Bronchial epithelial cell (primary cell): ENCODE measurements around the gene RAD51. TPM values are rescaled to one million over a fixed set of nuclear protein-coding genes. Genes with fewer than 3 reads are reported as not detected.

Source experiments
- DNase-seq: peaks from one replicate; pipeline ENCODE4 v3.0.0-alpha.2; 2010; ENCODE audit warnings: low read depth
- FAIRE-seq: peaks from 2 replicates; lab custom pipeline; 2011; peaks lifted over from hg19 to GRCh38; lab: Jason Lieb, UNC
- H3K27me3 ChIP-seq: 2 replicates; pipeline ENCODE4 v1.5.1; 2011; ENCODE audit warnings: low read length; ENCODE audit not compliant: control insufficient read depth, insufficient read depth
- H3K36me3 ChIP-seq: 2 replicates; pipeline ENCODE4 v1.5.1; 2011; ENCODE audit warnings: low read length; ENCODE audit not compliant: control insufficient read depth, insufficient read depth
- H3K4me3 ChIP-seq: 2 replicates; pipeline ENCODE4 v1.5.1; 2011; ENCODE audit warnings: mild to moderate bottlenecking, low read depth, low read length, control low read depth
- total RNA-seq: library from RNA; depleted of rRNA; stranded (reverse); fragments of >200 nt; gene quantifications from 2 replicates; pipeline ENCODE4 v1.2.1, GENCODE V29; 2014
- TF ChIP-seq, protein P1 (sequence below): IDR thresholded peaks from 2 replicates; pipeline ENCODE4 v1.5.1; 2011; ENCODE audit warnings: mild to moderate bottlenecking, moderate library complexity, low read length, control low read depth, inconsistent platforms; ENCODE audit not compliant: insufficient read depth, severe bottlenecking

RAD51 gene
- total RNA-seq, 1 donor from 2014 or later: 0.53 TPM

DNA sequence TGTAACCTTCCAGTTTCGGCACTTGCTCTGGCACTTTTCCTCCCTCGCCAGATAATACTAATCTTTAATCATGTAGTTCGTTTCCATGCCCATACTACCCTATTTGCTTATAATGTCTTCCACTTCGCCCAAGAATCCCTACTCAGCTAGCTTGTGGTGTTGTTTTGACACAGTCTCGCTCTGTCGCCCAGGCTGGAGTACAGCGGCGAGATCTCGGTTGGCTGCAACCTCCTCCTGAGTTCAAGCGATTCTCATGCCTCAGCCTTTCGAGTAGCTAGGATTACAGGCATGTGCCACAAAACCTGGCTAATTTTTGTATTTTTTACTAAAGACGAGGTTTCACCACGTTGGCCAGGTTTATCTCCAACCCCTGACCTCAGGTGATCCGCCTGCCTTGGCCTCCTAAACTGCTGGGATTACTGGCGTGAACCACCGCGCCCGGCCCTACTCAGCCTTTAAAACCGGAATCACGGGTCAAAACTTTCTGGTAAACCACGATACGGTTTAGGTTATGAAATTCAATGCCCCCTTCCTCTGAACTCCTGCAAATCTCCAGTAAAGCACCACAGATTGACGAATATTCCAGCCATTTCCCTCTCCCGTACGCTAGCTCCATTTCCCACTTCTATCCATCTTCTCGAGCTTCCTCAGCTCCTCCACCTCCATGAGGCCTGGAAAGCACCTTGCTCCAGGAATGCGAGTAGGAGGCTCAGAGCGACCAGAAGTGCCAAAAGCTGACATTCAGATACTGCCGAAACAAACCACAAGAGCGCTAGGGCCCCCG is 878 bp upstream of the RAD51 start:
- no peaks in the 10 kb centered on the region for H3K27me3 ChIP-seq
- no peak for FAIRE-seq
- H3K4me3 ChIP-seq: peak overlapping the region; percentile 94
- TF ChIP-seq, protein P1, sequence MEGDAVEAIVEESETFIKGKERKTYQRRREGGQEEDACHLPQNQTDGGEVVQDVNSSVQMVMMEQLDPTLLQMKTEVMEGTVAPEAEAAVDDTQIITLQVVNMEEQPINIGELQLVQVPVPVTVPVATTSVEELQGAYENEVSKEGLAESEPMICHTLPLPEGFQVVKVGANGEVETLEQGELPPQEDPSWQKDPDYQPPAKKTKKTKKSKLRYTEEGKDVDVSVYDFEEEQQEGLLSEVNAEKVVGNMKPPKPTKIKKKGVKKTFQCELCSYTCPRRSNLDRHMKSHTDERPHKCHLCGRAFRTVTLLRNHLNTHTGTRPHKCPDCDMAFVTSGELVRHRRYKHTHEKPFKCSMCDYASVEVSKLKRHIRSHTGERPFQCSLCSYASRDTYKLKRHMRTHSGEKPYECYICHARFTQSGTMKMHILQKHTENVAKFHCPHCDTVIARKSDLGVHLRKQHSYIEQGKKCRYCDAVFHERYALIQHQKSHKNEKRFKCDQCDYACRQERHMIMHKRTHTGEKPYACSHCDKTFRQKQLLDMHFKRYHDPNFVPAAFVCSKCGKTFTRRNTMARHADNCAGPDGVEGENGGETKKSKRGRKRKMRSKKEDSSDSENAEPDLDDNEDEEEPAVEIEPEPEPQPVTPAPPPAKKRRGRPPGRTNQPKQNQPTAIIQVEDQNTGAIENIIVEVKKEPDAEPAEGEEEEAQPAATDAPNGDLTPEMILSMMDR: no peak
- H3K36me3 ChIP-seq: no peaks in the 10 kb centered on the region
- DNase-seq: no peak

DNA sequence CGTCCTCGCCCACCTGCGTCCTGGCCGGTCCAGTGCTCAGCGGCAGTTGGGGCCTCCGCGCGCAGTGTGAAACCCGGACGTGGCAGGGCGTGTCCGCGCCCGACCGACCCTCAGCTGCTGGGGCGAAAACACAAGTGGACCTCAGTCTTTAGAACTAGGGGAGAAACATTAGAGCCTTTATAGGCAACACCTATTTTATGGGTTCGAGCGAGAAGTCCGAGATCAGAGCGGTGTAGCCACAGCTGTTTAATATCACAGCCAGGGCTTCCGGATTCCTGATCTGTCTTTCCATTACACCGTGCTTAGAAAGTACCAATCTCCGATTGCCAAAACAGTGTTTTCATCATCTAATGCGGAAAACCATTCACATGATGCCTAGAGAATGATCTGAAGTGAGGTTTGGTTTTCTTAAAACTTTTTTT is 506 bp downstream of the RAD51 start:
- no peak for DNase-seq
- FAIRE-seq: no peak
- Histone ChIP-seq H3K4me3 (peak overlapping the region; percentile 94), H3K36me3 (no peaks in the 10 kb centered on the region), H3K27me3 (no peaks in the 10 kb centered on the region)
- TF ChIP-seq, protein P1: no peak

DNA sequence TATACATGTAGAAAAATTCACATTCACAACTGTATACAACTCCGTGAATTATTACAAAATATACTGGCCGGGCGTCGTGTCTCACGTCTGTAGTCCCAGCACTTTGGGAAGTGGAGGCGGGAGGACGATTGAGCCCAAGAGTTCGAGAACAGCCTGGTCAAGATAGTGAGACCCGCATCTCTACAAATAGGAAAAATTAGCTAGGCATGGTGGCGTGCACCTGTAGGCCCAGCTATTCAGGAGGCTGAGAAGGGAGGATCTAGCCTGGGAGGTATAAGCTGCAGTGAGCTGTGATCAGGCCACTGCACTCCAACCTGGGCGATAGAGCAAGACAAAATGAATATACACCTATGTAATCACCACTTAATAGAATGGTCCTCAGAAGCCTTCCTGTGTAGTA is 1.3 kb downstream of the RAD51 start:
- no peaks in the 10 kb centered on the region for H3K27me3 ChIP-seq
- DNase-seq (no peak), FAIRE-seq (no peak)
- no peak overlapping the region for H3K4me3 ChIP-seq
- H3K36me3 ChIP-seq: no peaks in the 10 kb centered on the region
- TF ChIP-seq, protein P1: no peak

DNA sequence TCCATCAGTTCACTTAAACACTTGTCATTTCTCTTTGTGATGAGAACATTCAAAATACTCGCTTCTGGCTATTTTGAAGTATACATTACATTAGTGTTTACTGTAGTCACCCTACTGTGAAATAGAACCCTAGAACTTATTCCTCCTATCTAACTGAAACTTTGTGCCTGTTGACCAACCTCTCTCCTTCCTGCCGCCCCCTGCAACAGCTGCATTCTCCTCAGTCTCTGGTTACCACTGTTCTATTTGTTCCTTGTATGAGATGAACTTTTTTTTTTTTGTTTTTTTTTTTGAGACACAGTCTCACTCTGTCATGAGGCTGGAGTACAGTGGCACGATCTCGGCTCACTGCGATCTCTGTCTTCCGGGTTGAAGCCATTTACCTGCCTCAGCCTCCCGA is 2.9 kb downstream of the RAD51 start:
- TF ChIP-seq, protein P1: no peak
- no peak for DNase-seq
- FAIRE-seq: no peak
- Histone ChIP-seq H3K4me3 (no peak overlapping the region), H3K36me3 (no peaks in the 10 kb centered on the region), H3K27me3 (no peaks in the 10 kb centered on the region)

DNA sequence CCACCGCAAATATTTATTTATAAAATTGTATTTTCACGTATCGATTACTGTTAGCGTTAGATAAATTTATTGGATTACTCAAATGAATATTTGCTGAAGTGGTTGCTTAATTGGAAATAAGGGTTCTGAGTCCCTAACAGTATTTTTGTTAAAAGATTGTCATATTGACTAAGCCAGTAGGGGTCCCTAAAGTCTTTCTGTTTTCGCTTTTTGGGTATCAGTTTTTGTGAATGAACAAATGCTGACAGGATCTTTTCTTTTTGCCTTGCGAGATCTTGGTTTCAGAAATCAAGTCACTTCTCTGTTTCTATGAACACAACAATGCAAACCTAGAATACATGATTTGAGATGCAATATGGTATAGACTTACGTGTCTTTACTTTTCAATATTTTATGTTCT is 7.1 kb downstream of the RAD51 start:
- Histone ChIP-seq H3K4me3 (no peak overlapping the region), H3K36me3 (no peaks in the 10 kb centered on the region), H3K27me3 (no peaks in the 10 kb centered on the region)
- DNase-seq: no peak
- TF ChIP-seq, protein P1: no peak
- no peak for FAIRE-seq
